Suprapubic skin (tissue), 4 donors: Measurements from ENCODE around the gene PYROXD2.

Experiments
- POLR2A ChIP-seq, 2 donors: fragments of 450-650 bp; IDR thresholded peaks; one replicate each; pipeline ENCODE4 v1.6.1; 2017; ENCODE audit warnings: antibody characterized with exemption in 2 of 2, mild to moderate bottlenecking in 2 of 2, moderate library complexity in 2 of 2
- POLR2AphosphoS5 ChIP-seq, 3 donors: sonication (generic); formaldehyde crosslinking; IDR thresholded peaks; one replicate each; pipeline ENCODE4 v1.6.1; 2017; ENCODE audit warnings: antibody characterized with exemption in 3 of 3
- TF ChIP-seq, protein P1 (sequence below), 2 donors: fragments of 200-600 bp in 1 of 2; fragments of 450-650 bp in 1 of 2; sonication (generic) in 1 of 2; IDR thresholded peaks; one replicate each; pipeline ENCODE4 v1.5.1; 2016 to 2019; ENCODE audit warnings: antibody characterized with exemption in 2 of 2, mild to moderate bottlenecking in 1 of 2, moderate library complexity in 1 of 2

DNA sequence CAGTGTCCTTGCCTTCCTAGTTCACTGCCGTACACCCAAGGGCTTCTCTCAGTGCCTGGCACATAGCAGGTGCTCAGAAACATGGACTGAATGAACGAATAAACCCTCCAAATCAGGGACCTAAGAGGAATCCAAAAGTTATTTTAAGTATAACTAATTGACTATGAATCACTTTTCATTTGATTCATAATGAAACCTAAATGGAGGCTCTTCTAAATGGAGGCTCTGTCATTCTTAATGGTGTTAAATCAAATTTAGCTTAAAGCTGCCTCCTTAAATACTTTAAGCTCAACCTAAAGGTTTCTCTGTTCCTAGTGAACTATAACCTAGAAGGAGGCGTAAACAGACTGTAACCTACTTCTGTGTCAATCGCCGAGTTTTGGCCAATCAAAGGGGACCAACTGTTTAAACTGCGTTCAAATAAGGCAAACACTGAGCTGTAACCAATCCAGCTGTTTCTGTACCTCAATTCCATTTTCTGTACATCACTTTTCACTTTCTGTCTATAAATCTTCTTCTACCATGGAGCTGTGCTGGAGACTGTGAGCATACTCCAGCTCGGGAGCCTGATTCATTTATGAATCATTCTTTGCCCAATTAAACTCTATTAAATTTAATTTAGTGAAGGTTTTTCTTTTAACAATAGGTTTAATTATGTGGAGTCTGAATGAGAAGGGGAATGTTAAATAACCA is 11.0 kb downstream of the PYROXD2 start:
- TF ChIP-seq, protein P1, sequence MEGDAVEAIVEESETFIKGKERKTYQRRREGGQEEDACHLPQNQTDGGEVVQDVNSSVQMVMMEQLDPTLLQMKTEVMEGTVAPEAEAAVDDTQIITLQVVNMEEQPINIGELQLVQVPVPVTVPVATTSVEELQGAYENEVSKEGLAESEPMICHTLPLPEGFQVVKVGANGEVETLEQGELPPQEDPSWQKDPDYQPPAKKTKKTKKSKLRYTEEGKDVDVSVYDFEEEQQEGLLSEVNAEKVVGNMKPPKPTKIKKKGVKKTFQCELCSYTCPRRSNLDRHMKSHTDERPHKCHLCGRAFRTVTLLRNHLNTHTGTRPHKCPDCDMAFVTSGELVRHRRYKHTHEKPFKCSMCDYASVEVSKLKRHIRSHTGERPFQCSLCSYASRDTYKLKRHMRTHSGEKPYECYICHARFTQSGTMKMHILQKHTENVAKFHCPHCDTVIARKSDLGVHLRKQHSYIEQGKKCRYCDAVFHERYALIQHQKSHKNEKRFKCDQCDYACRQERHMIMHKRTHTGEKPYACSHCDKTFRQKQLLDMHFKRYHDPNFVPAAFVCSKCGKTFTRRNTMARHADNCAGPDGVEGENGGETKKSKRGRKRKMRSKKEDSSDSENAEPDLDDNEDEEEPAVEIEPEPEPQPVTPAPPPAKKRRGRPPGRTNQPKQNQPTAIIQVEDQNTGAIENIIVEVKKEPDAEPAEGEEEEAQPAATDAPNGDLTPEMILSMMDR (IDR thresholded peaks at IDR 0.05) = no peak
- TF ChIP-seq POLR2A (IDR thresholded peaks at IDR 0.05) (no peak), POLR2AphosphoS5 (IDR thresholded peaks at IDR 0.05) (no peak)
